OCI-LY1 (cell line): ENCODE data around the gene CTCF.

Experiments
- H2AFZ ChIP-seq: fragments of 200-600 bp; sonication (generic), shearing (Covaris generic); 2 replicates; pipeline ENCODE4 v1.6.0; 2014; ENCODE audit warnings: antibody characterized with exemption, mild to moderate bottlenecking, low read length
- H3F3A ChIP-seq: fragments of 200-600 bp; sonication (generic), shearing (Covaris generic); 2 replicates; pipeline ENCODE4 v1.6.0; 2014; ENCODE audit warnings: mild to moderate bottlenecking, antibody characterized with exemption, low read length, moderate library complexity; ENCODE audit not compliant: insufficient read depth
- H3K27ac ChIP-seq: fragments of 200-600 bp; sonication (generic); 2 replicates; pipeline ENCODE4 v1.5.1; 2014; ENCODE audit warnings: low read length, mixed run types, mild to moderate bottlenecking, low read depth; ENCODE audit not compliant: poor library complexity, severe bottlenecking
- H3K27me3 ChIP-seq: fragments of 200-600 bp; sonication (generic); 2 replicates; pipeline ENCODE4 v1.6.0; 2014; ENCODE audit warnings: antibody characterized with exemption, mild to moderate bottlenecking, low read length, moderate library complexity; ENCODE audit not compliant: insufficient read depth
- H3K36me3 ChIP-seq: fragments of 200-600 bp; sonication (generic); 2 replicates; pipeline ENCODE4 v1.6.1; 2014; ENCODE audit warnings: mild to moderate bottlenecking, antibody characterized with exemption, low read length, moderate library complexity, mixed read lengths; ENCODE audit not compliant: insufficient read depth
- H3K4me1 ChIP-seq: fragments of 200-600 bp; sonication (generic); 2 replicates; pipeline ENCODE4 v1.5.1; 2014; ENCODE audit warnings: mild to moderate bottlenecking, low read length, moderate library complexity; ENCODE audit not compliant: insufficient read depth, severe bottlenecking
- H3K4me2 ChIP-seq: fragments of 200-600 bp; sonication (generic), shearing (Covaris generic); 2 replicates; pipeline ENCODE4 v1.6.1; 2014; ENCODE audit warnings: low read length
- H3K4me3 ChIP-seq: fragments of 200-600 bp; sonication (generic); 2 replicates; pipeline ENCODE4 v1.5.1; 2014; ENCODE audit warnings: low read length, low read depth, mild to moderate bottlenecking, mixed read lengths; ENCODE audit not compliant: poor library complexity, severe bottlenecking
- H3K79me2 ChIP-seq: fragments of 200-600 bp; shearing (Covaris generic); 2 replicates; pipeline ENCODE4 v1.6.1; 2016; ENCODE audit warnings: mixed run types, low read length, mixed read lengths; ENCODE audit not compliant: insufficient read depth
- H3K9ac ChIP-seq: fragments of 200-600 bp; sonication (generic), shearing (Covaris generic); 2 replicates; pipeline ENCODE4 v1.6.1; 2014; ENCODE audit warnings: mild to moderate bottlenecking, low read length, mixed read lengths
- H3K9me2 ChIP-seq: fragments of 200-600 bp; sonication (generic), shearing (Covaris generic); 2 replicates; pipeline ENCODE4 v1.6.1; 2014; ENCODE audit warnings: low read depth, mild to moderate bottlenecking, low read length, mixed read lengths
- H3K9me3 ChIP-seq: fragments of 200-600 bp; shearing (Covaris generic); 2 replicates; pipeline ENCODE4 v1.6.1; 2014; ENCODE audit warnings: low read length, mixed read lengths
- H4K20me1 ChIP-seq: fragments of 200-600 bp; sonication (generic), shearing (Covaris generic); 2 replicates; pipeline ENCODE4 v1.6.0; 2016; ENCODE audit warnings: mild to moderate bottlenecking, low read length; ENCODE audit not compliant: insufficient read depth
- CTCF ChIP-seq: fragments of 200-600 bp; sonication (generic), shearing (Covaris generic); IDR thresholded peaks from 2 replicates; pipeline ENCODE4 v1.5.1; 2017; ENCODE audit warnings: mild to moderate bottlenecking, antibody characterized with exemption, low read length, moderate library complexity, mixed read lengths
- EZH2 ChIP-seq: fragments of 200-600 bp; sonication (generic), shearing (Covaris generic); IDR thresholded peaks from 2 replicates; pipeline ENCODE4 v1.8.0; 2017; ENCODE audit warnings: borderline replicate concordance, mixed run types, mild to moderate bottlenecking, antibody characterized with exemption, low read length, moderate library complexity, mixed read lengths

The CTCF gene

GRCh38 chr16:67676516-67676915 lies 114.2 kb downstream of the CTCF start:
- Histone ChIP-seq H4K20me1 (no peaks in the 10 kb centered on the region), H3K4me3 (no peak overlapping the region), H3K36me3 (peaks cover 6% of the 10 kb centered on the region; the same call in 1 of the 2 replicates), H3K4me1 (peaks cover 18% of the 10 kb centered on the region), H3K9me2 (no peaks in the 10 kb centered on the region), H3F3A (no peaks in the 10 kb centered on the region), H3K9me3 (no peaks in the 10 kb centered on the region), H3K27me3 (no peaks in the 10 kb centered on the region), H3K9ac (no peak overlapping the region), H3K4me2 (no peak overlapping the region), H3K27ac (no peak overlapping the region), H2AFZ (no peak overlapping the region), H3K79me2 (no peaks in the 10 kb centered on the region)
- TF ChIP-seq CTCF (no peak), EZH2 (no peak)

- no peak for TF ChIP-seq CTCF
- no peak for TF ChIP-seq EZH2
- no peak overlapping the region for H3K27ac ChIP-seq
- H3K9me3 ChIP-seq: no peaks in the 10 kb centered on the region
- H3K4me2 ChIP-seq: no peak overlapping the region
- no peaks in the 10 kb centered on the region for H4K20me1 ChIP-seq
- H3K27me3 ChIP-seq: no peaks in the 10 kb centered on the region
- no peak overlapping the region for H2AFZ ChIP-seq
- H3K4me1 ChIP-seq: peaks cover 18% of the 10 kb centered on the region
- peaks cover 6% of the 10 kb centered on the region; the same call in 1 of the 2 replicates for H3K36me3 ChIP-seq
- no peaks in the 10 kb centered on the region for H3K79me2 ChIP-seq
- H3K9me2 ChIP-seq: no peaks in the 10 kb centered on the region
- no peak overlapping the region for H3K4me3 ChIP-seq
- H3K9ac ChIP-seq: no peak overlapping the region
- H3F3A ChIP-seq: no peaks in the 10 kb centered on the region
These were observed 114.6 kb downstream of the CTCF start for GRCh38 chr16:67676939-67677338.

GRCh38 chr16:67677712-67678111 lies 115.4 kb downstream of the CTCF start:
- Histone ChIP-seq H3K36me3 (peaks cover 9% of the 10 kb centered on the region; the same call in 1 of the 2 replicates), H3K27me3 (no peaks in the 10 kb centered on the region), H4K20me1 (no peaks in the 10 kb centered on the region), H3K79me2 (no peaks in the 10 kb centered on the region), H3K4me1 (peaks cover 18% of the 10 kb centered on the region), H2AFZ (no peak overlapping the region), H3K4me2 (no peak overlapping the region), H3K9me2 (no peaks in the 10 kb centered on the region), H3K9me3 (no peaks in the 10 kb centered on the region), H3F3A (no peaks in the 10 kb centered on the region), H3K9ac (no peak overlapping the region), H3K27ac (no peak overlapping the region), H3K4me3 (no peak overlapping the region)
- TF ChIP-seq EZH2 (no peak), CTCF (no peak)
